GM12891 (cell line): ENCODE measurements around the gene PABPN1L.

ENCODE experiments used
- POLR2A ChIP-seq: IDR thresholded peaks from 2 replicates; pipeline ENCODE4 v1.6.1; 2011; ENCODE audit warnings: low read depth, low read length, control low read depth
- POLR2AphosphoS5 ChIP-seq: IDR thresholded peaks from 2 replicates; pipeline ENCODE4 v1.6.1; 2011; ENCODE audit warnings: low read depth, low read length, control low read depth

DNA sequence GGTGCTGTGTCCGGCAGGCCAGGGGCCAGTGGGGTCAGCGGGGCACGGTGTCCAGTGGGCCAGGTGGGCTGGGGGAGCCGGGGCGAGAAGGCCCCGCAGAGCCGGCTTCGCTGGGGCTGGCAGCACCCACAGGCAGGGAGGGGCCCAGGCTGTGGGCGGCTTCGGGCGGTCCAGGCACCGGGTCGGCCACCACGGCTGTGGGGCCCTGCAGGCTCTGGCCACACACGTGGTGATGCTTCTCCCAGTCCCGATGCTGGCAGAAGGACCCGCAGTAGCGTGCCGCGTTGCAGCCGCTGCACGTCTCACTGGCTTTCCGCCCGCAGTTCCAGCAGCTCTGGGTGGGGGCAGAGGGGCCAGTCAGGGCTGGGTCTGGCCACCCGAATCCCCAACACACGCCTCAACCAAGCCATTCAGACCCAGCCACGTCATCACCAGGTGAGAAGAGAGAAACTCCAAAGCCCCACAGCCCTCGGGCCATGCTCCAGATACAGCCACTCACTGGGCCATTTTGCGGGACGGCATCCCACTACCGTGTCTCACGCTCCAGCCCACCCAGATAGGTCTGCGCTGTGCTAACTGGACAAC is 10.6 kb upstream of the PABPN1L start:
- TF ChIP-seq POLR2AphosphoS5 = no peak
- no peak for TF ChIP-seq POLR2A
